HG02970 (cell line): ENCODE results near the gene EXOC6.
"Not testable (repeated sequence)": the region's sequence is repeated elsewhere in the genome, so short reads cannot be mapped to it uniquely, and the experiment has no call there.

Experiments
- ATAC-seq: cut with Tn5 transposase; IDR thresholded peaks from one replicate; pipeline ENCODE4 v1.9.1; 2021; ENCODE audit warnings: mild to moderate bottlenecking, moderate library complexity, moderate number of reproducible peaks; ENCODE audit not compliant: unreplicated experiment, low FRiP score

The EXOC6 gene

DNA sequence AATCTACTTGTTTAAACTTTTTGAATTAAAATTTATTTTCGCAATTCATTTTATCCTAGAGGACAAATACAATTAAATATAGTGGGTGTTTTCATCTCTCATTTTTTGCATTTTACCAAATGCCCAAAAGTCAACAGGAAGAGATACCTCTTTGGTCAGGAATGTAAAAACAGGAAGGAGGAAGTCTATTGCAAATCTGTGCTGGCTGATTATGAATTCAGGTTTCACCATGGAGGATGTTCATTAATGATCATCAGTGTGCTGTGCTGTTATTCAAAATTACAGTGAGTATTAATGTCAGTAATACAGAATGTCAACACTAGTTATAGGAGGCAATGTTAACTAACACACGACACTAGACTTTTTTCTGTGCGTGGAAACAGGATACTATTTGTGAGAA lies 24.7 kb downstream of the EXOC6 start:
- ATAC-seq: no peak

GRCh38 chr10:92876509-92877036 lies 28.3 kb downstream of the EXOC6 start:
- ATAC-seq: no peak

DNA sequence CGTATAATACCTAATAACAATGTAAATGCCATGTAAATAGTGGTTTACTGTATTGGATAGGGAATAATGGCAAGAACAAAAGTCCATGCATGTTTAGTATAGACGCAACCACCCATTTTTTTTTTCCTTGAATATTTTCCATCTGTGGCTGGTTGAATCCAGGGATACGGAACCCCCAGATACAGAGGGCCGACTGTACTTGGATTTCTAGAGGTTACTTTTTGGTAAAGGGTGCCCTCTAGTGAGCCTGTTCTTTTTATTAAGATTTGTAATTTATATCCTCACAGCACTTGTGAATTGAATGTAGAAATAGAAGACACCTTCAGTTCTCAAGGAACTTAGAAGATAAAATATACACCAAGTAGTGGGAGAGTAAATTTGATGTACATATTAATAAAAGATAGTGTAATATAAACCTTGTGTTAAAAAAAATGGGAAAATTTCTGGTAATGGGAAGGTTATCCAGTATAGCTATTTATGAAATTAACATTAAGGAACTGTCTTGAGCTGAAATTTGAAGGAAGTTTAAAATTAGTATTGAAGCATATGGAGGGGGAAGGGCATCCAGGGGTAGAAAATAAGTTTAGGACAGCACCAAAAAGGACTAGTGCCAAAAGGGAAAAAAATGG lies 32.0 kb downstream of the EXOC6 start:
- no peak for ATAC-seq

DNA sequence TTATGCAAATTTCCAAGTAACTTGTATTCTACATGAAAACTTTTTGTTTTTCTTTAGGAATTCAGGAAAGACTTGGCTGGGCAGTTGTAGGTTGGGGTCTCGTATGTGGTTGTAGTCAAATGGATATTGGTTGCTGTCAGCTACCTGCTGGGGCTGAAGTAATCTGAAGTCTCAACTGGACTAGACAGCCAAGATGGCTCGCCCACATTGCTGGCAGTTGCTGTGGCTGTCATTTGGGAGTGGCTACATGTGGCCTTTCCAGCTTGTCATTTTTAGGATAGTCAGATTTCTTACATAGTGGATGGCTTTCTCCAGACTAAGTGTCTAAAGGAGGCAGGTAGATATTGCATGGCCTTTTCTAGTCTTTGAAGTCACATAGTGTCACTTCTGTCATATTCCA lies 32.6 kb downstream of the EXOC6 start:
- ATAC-seq: no peak

DNA sequence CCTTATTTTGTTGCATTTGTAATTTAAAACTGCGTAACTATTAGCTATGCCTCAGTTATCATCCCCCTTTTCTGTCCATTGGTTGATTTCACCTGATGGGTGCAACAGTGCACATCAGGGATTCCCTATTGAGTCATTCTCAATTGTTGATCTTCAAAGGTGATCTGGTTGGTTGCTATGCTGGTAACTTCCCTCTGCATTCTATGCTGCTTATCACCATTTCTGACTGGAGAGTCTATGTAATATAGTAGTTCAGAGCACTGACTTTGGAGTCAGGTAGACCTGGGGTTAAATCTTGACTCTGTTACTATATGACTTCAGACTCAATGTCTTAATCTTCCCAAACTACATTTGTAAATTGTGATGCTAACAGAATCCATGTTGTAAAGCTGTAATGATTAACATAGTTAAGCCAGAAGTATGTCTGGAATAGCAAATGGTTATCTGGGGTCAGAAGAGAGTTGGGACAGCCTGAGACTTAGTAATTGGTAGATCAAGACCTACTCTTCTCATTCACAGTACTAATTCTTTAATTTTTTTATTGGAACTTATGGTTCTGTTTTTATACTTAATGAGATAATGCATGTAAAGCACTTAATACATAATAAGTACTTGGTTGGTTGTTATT lies 38.1 kb downstream of the EXOC6 start:
- ATAC-seq: no peak

GRCh38 chr10:92890471-92890870 lies 42.2 kb downstream of the EXOC6 start:
- ATAC-seq: no peak

GRCh38 chr10:92891885-92892690 lies 43.8 kb downstream of the EXOC6 start:
- no peak for ATAC-seq

- ATAC-seq: no peak
These were observed 44.4 kb downstream of the EXOC6 start for GRCh38 chr10:92892691-92893054.

- ATAC-seq: no peak
These were observed 45.8 kb downstream of the EXOC6 start for GRCh38 chr10:92894081-92894655.

DNA sequence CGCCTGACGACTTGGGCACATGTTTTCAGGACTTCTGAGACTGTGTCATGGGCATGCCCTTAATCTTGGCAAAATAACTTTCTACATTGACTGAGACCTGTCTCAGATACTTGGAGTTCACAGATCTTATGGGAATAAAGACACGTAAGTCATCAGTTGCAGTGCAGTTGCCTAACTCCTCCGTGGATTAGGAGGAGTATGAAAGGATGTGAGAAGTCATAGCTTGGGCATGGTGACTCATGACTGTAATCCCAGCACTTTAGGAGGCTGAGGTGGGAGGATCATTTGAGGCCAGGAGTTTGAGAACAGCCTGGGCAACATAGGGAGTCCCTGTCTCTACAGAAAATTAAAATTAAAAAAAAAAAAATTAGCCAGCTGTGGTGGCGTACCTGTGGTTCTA lies 49.6 kb downstream of the EXOC6 start:
- no peak for ATAC-seq

- no peak for ATAC-seq
These were observed 53.5 kb downstream of the EXOC6 start for GRCh38 chr10:92901819-92902251.

DNA sequence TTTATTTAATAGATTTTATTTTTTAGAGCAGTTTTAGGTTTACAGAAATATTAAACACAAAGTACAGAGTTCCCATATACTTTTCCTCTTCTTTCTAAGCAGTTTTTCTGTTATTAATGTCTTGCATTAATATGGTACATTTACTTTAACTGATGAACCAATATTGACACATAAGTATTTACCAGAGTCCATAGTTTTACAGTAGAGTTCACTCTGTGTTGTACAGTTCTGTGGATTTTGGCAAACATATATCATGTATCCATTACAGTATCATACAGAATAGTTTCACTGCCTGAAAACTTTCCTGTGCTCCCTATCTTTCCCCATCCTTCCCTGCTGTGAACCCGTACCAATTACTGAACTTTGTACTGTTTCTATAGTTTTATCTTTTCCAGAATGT lies 55.3 kb downstream of the EXOC6 start:
- ATAC-seq: no peak

DNA sequence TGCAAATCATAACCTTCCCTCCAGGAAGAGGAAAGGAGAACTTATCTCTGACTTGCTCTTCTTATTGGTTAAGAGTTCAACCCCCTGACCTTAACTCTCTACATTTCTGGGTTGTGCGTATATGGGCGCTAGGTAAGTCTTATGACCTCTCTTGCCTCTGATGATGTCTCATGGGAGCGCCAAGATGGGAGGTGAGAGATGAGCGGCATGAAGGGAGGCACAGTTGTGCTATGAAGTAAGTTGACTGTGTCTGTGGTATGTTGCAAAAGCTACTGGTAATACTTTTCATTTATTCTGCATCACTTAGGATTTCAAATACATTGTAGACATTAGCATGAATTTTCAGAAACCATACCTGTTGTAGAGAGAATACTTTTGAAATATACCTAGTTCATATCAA lies 59.0 kb downstream of the EXOC6 start:
- no peak for ATAC-seq

- not testable (repeated sequence) for ATAC-seq
These were observed 64.3 kb downstream of the EXOC6 start for GRCh38 chr10:92912631-92913030.

DNA sequence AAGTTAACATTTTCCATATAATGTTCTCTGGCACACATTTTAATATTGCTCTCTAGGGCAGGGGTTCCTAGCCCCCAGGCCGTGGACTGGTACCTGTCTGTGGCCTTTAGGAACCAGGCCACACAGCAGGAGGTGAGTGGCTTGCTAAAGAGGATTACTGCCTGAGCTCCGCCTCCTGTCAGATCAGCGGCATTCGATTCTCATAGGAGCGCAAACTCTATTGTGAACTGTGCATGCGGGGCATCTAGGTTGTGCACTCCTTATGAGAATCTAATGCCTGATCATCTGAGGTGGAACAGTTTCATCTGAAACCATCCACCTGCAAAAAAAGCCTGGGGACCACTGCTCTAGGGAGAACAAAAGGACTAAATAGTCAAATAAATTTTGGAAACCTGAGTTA lies 65.7 kb downstream of the EXOC6 start:
- no peak for ATAC-seq

DNA sequence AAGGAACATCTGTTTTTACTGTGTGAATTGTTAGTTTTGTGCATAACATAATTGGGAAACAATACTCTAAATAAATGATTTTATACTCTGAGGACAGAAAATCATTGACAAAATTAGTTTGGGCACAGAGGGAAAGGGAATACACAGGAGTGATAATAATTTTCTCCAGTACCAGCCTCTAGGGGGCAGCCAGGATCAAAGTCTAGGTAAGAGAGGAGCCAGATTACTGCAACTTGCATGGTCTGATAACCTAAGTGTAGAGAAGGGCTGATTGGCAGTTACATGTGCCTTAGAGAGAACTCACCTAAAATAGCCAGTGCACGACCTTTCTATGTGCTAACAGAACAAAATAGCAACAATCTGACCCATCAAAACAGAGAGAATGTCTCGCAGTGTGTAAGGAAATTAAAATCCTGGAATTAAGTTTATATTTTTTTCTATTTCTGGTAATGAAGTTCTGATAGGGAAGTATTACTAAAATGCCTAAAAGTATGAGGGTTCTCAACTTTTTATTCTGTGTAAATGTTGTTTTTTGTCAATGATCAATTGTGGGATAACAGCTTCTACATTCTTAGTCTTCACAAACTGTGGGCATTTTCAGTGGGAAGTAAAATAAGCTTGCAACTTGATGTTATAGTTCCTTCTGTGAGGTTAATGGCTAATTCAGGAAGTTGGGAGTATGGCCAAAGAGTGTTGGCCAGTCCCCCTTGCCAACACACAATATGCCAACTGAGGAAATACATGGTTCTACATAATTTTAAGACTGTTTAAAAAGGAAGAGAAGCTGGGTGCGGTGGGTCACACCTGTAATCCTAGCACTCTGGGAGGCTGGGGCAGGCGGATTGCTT lies 66.4 kb downstream of the EXOC6 start:
- ATAC-seq: no peak

- ATAC-seq: no peak
These were observed 67.6 kb downstream of the EXOC6 start for GRCh38 chr10:92915892-92916291.

DNA sequence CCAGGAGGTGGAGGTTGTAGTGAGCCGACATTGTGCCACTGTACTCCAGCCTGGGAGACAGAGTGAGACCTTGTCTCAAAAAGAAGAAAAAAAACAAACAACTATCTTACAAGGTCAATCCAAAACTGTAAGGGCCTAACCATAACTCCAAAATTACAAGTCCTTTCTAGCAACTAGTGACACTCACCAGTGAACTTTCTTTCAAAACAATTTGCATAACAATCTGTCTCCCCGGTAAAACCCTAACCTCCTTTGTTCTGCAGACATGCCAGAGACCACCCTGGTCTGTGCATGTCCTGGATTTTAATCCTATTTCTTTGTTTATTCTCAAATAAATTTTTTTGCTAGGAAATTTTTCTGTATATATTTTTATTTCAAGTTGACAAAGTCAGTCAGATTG lies 68.1 kb downstream of the EXOC6 start:
- ATAC-seq: no peak

- no peak for ATAC-seq
These were observed 70.3 kb downstream of the EXOC6 start for GRCh38 chr10:92918603-92919002.

DNA sequence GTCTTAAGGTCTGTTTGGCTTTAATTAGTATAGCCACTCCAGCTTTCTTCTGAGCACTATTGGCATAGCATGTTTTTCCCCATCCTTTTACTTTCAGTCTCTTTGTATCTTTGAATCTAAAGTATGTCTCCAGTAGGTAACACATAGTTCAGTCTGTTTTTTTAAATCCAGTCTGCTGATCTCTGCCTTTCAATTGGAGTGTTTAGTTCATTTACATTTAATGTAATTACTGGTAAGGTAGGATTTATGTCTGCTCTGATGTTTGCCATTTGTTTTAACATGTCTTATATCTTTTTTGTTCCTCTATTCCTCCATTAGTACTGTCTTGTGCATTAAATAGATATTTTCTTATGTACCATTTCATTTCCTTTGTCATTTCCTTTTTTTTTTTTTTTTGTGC lies 72.5 kb downstream of the EXOC6 start:
- ATAC-seq: no peak
